GM23248 (cell line): ENCODE results near the gene LCE2D.

Experiments
- EZH2 ChIP-seq: fragments of 200-600 bp; sonication (generic); IDR thresholded peaks from 2 replicates; pipeline ENCODE4 v1.6.1; 2018; ENCODE audit warnings: antibody characterized with exemption, mild to moderate bottlenecking; ENCODE audit not compliant: insufficient read depth, poor library complexity, severe bottlenecking
- EZH2phosphoT487 ChIP-seq: fragments of 200-600 bp; sonication (generic); IDR thresholded peaks from 2 replicates; pipeline ENCODE4 v1.6.1; 2018; ENCODE audit warnings: antibody characterized with exemption, moderate library complexity, mild to moderate bottlenecking, low read depth; ENCODE audit not compliant: insufficient read depth

DNA sequence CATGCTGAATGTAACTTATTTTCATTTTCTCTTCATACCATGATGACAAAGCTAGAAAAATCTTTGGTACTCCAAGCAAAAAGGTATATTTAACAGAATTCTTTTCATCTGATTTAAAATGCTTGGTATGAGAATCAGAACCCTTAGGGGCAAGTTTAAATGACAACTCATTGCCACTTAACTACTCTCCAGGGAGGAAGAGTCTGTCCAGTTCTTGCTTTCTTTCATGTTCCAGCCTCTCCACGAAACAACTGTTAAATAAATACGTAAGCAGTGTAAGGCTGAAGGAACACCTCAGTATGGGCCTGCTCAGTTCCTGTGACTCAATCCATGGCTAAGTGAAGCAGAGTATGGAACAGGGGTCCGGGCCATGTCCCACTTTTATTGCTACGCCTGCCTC is 36.6 kb downstream of the LCE2D start:
- TF ChIP-seq EZH2 (no peak), EZH2phosphoT487 (no peak)
